NCI-H2029 (cell line): ENCODE measurements around the gene DDX47.

ENCODE experiments used
- DNase-seq: peaks from one replicate; lab custom pipeline; 2025; lab: John Stamatoyannopoulos, UW

The DDX47 gene

GRCh38 chr12:12813120-12814101 is at the start of gene DDX47:
DDX47 (plus strand) TSS chr12:12813346; CDS start chr12:12813368, 22 bp downstream.
- peak; percentile 92 for DNase-seq

GRCh38 chr12:12764824-12765223 is 48.3 kb upstream of the DDX47 start:
- no peak for DNase-seq

- no peak for DNase-seq
These were observed 42.9 kb upstream of the DDX47 start for GRCh38 chr12:12770262-12770661.

DNA sequence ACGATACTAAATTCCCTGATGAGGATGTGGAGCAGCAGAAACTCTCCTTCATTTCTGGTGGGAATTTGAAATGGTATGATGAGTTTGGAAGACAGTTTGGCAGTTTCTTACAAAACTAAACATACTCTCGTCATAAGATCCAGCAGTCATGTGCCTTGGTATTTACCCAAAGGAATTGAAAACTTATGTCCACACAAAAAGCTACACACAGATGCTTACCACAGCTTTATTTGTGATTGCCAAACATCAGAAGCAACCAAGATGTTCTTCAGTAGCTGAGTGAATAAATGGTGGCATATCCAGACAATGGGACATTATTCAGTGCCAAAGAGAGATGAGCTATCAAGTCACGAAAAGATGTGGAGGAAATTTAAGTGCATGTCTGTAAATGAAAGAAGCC is 38.4 kb upstream of the DDX47 start:
- no peak for DNase-seq

- peak; percentile 18 for DNase-seq
These were observed 36.9 kb upstream of the DDX47 start for GRCh38 chr12:12776261-12776660.

DNA sequence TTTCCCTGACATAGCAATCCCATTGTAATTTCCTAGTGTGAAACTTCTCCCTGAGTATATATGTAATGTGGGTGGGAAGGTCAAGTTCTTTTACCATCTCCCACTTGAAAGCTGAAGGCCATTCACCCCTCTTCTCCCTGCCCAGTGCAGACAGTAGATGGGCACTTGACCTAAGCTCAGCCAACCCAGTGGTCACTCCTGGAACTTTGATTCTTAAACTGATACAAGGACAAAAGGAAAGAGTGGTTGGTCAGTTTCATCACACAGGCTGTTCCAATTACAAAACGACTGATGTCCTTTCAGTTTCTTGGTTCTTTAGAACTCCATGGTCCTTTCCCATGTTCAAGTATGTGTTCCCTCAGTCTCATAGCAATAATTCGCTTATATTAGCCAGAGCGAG is 36.1 kb upstream of the DDX47 start:
- DNase-seq, result no peak

DNA sequence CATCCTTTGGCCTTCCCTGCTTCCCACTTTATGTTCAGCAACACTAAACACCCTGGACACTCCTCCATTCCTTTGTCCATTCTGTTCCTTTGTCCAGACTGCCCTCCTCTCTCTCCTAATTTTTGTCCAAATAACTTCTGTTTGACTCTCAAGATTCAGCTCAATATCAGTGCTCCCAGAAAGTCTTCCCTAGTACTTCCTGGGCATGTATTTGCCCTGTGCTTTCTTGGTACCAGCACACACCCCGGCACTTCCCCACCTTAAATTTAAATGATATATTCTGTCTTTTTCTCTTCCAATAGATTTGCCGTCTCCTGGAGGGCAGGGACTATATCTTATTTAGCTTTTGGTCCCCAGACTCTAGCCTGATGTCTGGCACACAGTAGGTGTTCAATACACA is 34.1 kb upstream of the DDX47 start:
- no peak for DNase-seq

- DNase-seq, result peak; percentile 94
These were observed 33.6 kb upstream of the DDX47 start for GRCh38 chr12:12779529-12779928.

DNA sequence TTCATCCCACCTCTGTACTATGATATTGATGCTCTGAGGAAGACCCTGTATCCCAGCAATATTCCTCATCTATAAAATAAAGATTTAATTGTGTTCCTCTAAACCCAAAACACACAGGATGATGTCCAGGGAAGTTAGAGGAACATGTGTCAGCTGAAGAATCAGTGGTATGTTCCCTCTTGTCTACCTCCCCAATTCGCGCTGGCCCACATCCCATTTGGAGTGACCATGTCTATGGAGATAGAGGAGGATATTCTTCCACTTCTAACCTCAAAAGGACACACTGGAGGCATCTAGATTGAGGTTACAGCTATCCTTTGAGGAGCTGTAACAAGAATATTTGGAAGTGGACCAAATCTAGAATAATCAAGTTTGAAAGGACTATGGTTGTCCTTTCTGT is 29.0 kb upstream of the DDX47 start:
- DNase-seq, result no peak

- DNase-seq, result no peak
These were observed 28.0 kb upstream of the DDX47 start, which contains the start of gene APOLD1 for GRCh38 chr12:12784911-12785814. APOLD1 (plus strand) TSS chr12:12785659; CDS start chr12:12785692, 33 bp downstream.

GRCh38 chr12:12786351-12786705 is 26.8 kb upstream of the DDX47 start:
- DNase-seq, result no peak

- peak; percentile 50 for DNase-seq
These were observed 26.2 kb upstream of the DDX47 start for GRCh38 chr12:12786706-12787601.

DNA sequence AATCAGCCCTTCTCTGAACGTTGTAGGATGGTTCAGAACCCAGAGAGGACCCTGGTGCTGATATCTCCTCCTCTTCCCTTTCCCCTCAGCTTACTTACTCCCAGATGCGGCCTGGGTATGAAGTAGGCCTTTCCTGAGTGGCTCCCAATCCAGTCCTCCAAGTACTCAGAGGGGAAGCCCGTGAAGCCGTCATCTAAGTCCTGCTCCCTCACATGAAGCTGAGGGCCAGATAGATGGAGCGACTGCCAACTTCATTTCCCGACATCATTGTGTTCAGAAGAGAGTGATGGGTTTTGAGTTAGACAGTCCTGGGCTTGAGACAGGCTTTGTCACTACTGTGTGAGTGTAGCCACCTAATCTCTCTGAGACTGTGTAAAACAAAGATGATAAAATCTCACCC is 25.0 kb upstream of the DDX47 start:
- no peak for DNase-seq

DNA sequence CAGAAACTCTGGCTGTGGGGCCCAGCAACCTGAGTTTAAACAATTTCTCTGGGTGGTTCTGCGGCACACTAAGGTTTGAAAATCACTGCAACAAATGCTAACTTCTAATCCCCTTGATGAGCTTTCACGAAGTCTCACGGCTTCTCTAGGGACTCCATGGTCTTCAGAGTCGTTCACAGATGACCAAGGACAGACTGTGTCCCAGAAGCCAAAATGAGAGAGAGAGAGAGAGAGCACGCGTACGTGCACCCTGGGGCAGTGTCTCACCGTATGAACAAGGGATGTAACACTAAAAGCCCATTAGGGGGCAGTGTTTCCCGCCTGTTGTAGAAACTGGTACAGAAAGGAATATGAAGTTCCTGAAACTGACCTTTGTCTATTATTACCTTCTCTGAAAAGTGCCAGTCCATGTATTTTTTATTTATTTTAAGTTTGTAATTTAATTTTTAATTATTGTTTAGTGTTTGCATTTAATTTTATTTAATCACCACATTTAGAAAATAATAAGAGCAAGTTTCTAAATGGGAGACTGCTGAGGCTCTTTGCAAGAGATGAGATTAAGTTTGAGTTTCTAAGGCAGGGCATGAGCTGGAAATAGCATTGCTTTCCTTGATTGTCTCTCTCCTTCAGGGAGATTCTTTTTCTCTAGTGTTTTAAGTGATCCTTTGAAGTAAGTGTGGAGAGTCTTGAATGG is 24.3 kb upstream of the DDX47 start:
- peak; percentile 71 for DNase-seq

GRCh38 chr12:12790956-12791355 is 22.2 kb upstream of the DDX47 start:
- DNase-seq, result no peak

- no peak for DNase-seq
These were observed 21.3 kb upstream of the DDX47 start for GRCh38 chr12:12791756-12792369.

GRCh38 chr12:12792421-12792820 is 20.7 kb upstream of the DDX47 start:
- DNase-seq, result no peak

GRCh38 chr12:12794686-12795085 is 18.5 kb upstream of the DDX47 start:
- no peak for DNase-seq

GRCh38 chr12:12796171-12796570 is 17.0 kb upstream of the DDX47 start:
- no peak for DNase-seq
